ENCODE results near the gene COL9A3.

DNA sequence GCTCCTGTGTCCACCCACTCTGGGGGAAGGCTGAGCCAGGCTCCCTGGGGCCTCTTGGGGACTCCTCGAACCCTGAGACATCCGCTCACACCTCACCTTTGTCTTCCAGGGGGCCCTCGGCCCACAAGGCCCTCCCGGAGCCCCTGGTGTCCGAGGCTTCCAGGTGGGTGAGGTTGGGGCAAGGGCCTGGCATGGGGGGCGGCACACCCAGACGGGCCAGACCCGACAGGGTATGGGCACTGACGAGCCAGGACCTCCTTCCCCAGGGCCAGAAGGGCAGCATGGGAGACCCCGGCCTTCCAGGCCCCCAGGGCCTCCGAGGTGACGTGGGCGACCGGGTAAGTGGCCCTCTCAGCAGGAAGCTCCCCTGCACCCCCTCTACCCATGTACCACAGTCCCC is 13.4 kb downstream of the COL9A3 start:
- TF ChIP-seq, protein P1, sequence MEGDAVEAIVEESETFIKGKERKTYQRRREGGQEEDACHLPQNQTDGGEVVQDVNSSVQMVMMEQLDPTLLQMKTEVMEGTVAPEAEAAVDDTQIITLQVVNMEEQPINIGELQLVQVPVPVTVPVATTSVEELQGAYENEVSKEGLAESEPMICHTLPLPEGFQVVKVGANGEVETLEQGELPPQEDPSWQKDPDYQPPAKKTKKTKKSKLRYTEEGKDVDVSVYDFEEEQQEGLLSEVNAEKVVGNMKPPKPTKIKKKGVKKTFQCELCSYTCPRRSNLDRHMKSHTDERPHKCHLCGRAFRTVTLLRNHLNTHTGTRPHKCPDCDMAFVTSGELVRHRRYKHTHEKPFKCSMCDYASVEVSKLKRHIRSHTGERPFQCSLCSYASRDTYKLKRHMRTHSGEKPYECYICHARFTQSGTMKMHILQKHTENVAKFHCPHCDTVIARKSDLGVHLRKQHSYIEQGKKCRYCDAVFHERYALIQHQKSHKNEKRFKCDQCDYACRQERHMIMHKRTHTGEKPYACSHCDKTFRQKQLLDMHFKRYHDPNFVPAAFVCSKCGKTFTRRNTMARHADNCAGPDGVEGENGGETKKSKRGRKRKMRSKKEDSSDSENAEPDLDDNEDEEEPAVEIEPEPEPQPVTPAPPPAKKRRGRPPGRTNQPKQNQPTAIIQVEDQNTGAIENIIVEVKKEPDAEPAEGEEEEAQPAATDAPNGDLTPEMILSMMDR (conservative IDR thresholded peaks at IDR 0.05; ENCODE audit: low read length), result no peak
- no peak for TF ChIP-seq EZH2phosphoT487 (IDR thresholded peaks at IDR 0.05; ENCODE audit: borderline replicate concordance)

Measured in Loucy (cell line).